Activated naive CD4-positive, alpha-beta T cell treated with anti-CD3 and anti-CD28 coated beads, Interleukin-2, amount 50 U/mL, for 16 hours (primary cell): ENCODE results near the gene RASGEF1B.
A peak's percentile ranks its signal among the peaks of the same experiment; 100 is the strongest.

Experiments used
- DNase-seq: peaks from one replicate; pipeline ENCODE4 v3.0.0-alpha.2; 2020

Gene RASGEF1B

DNA sequence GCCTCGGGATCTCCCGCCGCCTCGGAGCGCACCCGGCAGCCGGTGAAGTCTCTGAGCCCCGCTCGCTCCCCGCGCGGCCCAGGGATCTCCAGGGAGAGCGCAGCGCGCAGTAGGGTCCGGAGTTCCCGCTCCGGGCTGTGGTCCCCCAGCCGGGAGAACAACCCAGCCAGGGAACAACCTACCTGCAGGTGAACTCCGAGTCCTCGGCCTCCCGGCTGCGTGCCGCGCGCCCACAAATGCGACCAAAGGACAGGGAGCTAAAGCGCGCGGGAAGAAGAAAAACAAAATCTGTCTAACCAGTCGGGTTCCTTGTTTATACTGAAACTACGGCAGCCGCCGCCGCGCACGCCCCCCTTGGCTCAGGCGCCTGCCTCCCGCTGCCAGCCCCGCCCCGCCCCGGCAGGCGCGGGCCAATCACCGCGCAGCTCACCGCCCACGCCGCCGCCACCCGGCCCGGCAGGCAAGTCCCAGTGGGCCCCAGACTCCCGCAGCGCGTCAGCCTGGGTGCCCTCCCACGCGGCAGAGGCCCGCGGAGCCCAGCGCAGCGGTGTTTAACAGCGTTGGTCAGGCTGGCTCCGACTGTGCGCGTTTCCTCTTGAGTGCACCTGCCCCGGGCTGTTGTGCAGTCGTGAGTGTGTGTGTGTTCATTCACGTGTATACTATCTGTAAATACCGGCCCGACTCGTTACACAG, at the start of gene RASGEF1B:
TSS of gene RASGEF1B (minus strand) at position 320 of the 693 bp plus-strand sequence. CDS start 12,399 bp downstream, outside the sequence.
- peak; percentile 98 for DNase-seq

DNA sequence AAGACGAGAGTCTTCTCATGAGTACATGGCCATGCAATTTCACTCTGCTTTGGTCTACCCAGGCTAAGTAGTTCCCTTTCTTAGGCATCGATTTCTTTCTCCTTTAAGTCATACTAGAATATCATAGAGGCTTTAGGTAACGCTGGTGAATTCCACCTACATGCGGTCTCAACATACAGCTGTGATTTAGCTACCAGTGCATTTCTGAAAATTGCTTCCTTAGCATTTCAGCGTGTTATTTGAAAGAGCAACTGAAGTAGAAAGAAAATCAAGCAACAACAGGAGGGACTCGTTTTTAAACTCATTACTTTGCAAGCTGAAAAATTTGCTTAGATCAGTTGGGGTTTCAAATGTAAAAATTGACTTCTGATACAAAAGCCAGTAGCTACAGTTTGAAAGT, 48.1 kb upstream of the RASGEF1B start:
- DNase-seq, result no peak

DNA sequence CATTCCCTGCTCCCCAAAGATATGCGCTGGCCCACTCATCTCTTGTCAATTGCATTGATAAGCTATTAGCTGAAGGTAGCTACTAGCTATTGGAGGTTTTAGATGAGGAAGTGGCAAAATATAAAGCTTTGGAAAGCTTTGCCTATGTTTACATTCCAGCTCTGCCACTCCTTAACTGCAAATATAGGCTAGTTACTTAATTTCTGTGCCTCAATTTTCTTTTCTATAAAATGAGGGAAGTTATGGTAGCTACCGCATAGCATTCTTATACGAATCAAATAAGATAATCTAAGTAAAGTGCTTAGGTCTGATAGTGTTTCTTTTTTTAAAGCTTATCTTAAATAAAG, 47.7 kb upstream of the RASGEF1B start:
- DNase-seq, result no peak

DNA sequence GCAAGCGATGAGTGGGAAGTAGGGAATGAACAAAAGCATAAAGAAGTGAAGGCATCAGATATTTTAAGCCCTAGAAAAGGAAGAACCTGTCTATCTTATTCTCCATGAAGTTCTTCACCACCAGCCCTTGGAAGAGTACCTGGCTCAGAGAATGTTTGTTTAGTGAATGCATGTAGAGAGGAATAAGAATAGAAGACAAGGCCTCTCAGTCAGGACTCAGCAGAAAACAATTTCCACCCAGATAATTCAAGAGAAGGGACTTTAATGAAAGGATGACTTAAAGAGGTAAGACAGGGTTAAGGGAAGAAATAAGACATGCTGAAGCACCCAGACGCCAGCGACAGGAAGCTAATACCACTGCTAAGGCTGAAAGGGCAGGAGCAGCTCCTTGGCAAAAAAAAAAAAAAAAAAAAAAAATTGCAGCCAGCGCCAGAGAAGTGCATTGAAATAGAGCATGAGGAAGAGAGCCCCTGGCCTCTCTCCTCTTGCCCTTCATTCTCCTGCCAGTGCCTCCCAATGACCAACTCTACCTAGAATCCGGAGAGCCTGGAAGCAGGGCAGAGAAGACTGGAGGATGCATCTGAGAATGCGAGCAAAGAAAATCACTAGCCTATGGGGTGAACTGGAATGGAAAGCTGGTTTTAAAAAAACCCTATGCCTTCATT, 47.2 kb upstream of the RASGEF1B start:
- DNase-seq, result no peak

DNA sequence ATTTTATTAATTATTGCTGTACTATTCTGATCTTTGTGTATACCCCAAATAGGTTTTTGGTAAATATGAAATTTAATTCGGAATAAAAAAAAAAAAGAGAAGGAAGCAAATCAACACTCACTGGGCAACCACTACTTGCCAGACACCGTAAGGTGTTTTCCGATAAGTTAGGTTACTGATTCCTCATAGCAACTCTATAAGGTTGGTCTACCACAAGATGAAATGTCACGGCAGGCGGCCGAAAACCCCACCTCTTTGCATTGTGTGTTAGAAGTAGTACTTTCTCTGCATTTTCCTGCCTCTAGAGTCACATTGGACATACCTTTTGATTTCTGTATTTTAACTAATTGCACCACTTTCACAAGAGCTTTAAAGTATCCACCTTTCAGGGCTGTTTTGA, 44.5 kb upstream of the RASGEF1B start:
- no peak for DNase-seq

DNA sequence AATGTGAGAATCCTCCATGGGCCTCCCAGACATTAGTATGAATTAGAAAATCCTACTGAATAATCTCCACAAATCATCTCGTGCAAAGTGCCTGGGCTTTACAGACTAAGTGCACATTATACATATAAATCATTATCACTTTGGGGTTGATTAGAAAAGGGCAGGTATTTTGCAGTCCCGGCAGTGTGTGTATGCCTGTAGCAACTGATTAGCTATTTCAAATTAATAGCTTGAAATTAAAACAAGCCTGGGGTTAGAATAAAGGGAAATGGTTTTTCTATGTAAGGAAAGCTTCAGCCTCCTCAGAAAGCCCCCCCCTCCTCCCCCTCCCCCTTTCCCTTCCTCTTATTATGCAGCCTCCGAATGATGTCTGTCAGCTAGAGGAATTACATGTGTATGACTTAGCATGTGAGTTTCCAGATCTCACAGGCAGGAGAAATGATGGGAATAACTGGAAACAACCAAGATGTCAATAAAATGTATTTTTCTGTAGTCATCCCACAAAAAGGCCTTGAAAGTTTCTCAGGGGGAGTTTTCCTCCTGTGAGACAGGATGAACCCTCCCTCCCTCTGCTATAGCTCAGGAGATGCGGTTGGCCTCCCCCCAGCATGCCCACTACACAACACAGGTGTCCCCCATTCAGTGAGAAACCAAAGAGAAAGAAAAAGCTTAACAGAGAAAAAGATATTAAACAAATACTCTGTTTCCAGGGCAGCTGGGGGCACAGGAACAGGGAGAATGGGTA, 41.2 kb upstream of the RASGEF1B start:
- no peak for DNase-seq

DNA sequence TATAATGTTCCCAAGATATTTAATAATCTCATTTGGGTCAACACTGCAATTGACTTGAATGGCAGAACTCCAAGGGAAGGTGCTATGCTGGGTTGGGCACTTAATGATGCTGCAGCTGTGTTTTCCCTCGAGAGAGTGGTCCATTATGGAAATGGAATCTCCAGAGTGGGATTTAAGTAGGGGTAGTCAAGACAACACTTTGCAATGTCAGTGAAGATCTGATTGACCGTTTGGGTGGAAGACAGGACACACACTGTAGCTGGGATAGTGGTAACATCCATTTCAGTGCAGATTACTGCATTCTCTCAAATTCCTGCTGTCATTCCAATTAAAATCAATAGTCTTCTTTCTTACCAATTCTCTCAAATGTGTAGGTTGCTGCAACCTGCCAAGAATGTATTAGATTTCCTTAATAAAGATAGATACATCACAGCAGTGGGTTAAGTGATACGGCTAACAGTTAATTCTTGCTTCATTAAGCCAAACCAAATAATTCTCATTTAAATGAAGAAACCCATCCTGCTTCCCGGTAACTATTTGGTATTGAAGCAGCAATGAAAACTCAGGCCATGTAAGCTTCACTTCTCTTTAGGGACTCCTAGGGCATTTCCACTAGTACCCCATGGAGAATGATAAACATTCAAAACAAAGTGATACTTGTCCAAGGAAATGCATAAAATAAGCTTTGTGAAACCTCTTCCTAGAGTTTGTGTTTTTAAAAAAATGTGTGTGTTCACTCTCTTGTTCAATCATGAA, 40.5 kb upstream of the RASGEF1B start:
- no peak for DNase-seq

DNA sequence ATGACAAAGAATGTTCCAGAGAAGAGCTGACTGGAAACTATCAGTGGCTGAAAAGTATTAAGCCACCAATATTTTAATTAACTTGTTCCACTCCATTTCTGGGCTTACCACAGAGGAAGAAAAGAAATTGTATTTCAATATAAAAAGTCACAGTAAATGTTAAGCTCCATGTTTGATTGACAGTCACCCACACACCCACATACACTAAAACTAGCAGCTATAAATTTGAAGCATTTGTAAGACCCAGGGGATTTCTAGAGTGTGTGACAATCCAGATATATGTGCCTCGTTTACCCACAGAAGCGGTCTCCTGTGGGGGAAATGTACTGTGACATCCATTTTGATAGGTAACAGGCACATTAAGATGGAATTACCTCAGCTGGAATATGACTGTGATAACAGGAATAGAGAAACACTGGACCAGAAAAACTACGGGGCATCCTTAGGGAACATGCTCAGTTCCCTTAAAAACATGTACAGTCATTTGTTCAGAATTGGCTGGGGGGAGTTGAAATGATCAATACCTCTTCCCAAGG, 39.0 kb upstream of the RASGEF1B start:
- DNase-seq, result no peak

DNA sequence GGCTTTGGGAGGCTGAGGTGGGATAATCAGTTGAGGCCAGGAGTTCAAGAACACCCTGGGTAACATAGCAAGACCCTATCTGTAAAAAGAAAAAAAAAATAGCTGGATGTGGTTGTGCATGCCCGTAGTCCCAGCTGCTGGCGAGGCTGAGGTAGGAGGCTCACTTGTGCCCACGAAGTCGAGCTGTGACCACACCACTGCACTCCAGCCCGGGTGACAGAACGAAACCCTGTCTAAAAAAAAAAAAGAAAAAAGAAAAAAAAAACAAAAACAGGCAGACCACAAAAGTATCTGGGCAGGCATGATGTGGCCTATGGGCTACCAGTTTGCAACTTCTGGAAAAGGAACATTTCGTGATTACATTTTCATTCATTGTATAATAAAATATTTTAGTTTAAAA, 38.1 kb upstream of the RASGEF1B start:
- no peak for DNase-seq

DNA sequence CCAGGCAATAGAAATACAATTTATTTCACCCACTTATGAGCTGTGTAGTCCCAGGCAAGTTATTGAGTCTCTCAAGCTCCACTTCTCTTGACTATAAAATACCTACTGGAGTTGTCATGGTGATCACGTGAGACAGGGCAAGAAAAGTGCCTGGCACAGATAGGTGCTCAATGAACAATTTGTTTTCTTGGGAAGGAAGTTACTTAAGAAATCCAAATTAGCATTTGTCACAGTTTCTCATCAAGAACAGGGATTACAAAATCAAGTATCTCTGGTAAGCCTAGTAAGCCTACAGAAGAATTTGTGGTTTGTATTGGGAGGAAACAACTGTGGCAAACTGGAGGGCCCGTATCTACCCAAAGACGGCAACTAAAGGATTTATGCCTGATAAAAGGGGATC, 37.5 kb upstream of the RASGEF1B start:
- no peak for DNase-seq

DNA sequence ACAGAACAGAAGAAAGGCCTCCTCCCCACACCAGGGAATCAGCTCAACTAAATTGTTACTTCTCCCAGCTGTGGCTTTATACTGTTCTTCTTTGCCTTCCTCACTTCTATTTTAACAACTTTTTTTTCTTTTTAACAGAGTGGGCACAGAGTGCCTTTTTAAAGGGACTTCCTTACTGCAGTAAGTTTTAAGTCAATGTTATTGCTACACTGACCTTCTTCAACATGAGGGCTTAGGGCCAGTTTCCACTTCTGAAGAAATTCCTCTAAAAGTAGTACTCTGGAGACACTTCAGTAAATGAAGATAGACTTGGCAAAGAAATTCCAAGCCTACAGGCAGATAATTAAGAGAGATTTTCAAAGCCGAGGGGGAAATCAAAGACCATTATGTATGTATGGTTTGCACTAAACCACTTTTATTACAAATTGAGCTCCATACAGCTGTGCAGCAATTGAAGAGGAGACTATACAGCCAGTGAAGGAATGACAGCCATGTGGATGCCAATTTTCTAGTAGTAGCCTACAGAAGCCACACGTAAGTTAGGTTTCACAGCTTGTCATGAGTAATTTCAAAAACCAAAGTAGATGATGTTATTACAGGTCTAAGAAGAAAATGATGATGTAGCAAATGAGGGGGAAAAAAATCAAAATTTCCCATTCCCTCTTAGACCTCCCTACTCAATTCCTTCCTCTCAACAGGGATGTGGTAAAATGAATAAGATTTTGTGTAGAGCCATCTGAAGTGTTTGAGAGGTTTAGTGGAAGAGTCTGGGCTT, 36.9 kb upstream of the RASGEF1B start:
- no peak for DNase-seq

DNA sequence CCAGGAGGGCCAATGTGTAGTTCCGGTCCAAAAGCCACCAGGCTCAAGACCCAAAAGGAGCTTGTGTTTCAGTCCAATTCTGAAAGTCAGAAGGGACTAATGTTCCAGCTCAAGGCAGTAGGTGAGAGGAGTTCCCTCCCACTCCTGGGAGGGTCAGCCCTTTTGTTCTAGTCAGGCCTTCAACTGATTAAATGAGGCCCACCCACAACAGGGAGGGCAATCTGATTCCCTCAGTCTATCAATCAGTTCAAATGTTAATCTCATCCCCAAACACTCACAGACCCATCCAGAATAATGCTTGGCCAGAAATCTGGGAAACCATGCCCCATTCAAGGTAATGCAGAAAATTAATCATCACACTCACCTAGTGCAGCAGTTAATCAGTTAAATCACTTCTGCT, 35.8 kb upstream of the RASGEF1B start:
- no peak for DNase-seq

DNA sequence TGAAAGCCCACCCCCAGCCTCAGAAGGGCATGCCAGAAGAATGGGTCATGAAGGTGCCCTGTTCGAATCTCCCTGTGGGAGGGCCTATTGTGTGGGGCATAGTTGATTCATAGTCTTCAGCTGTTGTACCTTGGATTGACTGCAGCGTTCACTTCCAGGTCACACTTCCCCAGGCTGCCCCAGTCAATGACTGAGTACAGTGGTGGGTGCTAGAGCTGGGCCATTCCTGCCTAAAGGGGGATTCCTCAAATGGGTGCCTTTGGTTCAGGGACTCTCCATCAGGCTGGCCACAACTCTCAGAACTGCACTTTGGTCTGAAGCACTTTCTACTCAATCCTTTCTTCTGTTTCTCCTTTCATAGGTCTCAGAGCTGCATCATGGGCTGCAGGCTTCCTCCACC, 35.0 kb upstream of the RASGEF1B start:
- DNase-seq, result no peak

DNA sequence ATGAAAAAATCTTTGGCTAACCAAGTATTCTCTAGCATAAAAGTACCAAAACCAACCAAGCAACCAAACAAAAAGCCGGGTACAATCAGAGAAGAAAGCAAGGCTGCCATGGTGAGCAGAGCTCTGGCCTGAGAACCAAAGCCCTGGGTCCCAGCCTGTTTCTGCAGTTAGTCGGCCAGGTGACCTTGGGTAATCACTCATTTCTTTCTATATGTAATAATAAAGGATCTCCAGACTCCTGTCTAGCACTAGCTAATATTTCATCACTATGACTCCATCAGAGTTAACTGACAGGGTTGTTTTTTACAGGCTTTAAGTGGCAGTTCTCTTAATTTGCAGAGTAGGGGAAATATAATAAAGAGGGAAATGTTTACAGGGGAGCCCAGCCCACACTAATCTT, 34.0 kb upstream of the RASGEF1B start:
- DNase-seq, result no peak

DNA sequence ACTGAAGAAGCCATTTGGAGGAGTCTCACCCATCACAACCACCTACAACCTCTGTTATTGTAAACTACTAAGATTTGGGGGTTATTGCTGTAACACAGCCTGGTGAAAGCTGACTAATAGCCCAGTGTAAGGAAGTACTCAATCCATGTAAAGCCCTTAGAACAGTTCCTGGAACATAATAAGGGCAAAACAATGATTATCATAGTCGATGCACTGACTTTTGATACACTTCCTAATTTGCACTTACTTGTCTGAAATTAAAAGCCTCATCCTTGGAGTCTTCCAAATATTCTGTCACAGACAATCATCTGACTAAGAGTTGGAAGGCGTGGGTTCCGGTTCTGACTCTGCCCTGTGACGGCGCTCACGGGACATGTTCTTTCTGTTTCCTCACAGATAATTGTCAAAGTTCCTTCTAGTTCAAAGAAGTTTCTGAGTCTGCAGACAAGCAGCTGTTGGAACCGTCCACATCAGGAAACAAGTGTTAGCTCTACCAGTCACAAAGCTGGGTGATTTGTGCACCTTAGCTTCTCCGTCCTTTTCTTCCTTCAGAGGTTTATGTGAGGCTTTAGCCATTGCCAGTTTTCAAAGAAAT, 33.4 kb upstream of the RASGEF1B start:
- peak; percentile 73 for DNase-seq

DNA sequence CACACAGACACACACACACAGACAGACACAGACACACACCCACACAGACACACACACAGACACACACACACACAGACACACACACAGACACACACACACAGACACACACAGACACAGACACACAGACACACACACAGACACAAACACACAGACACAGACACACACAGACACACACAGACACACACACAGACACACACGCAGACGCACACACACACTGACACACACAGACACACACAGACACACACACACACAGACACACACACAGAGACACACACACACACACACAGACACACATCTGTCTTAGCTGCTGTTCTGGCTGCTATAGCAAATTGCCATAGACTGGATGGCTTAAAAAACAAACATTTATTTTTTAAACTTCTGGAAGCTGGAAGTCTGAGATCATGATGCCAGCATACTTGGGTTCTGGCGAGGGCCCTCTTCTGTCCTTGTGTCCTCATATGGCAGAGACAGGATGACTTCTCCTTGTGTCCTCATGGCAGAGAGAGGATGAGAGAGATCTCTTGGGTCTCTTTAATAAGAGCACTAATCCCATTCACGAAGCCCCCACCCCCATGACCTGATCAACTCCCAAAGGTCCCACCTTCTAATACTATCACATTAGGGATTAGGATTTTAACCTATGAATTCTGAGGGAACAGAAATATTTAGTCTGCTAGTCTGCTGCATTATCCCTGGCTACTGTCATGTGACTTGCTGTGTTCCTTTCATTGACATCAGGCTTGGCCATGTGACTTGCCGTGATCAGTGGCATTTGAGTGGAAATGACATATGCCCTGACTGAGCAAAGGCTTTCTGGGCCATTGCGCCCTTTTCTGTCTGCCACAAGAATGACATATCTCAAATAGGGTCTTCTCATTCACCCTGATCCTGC, 32.7 kb upstream of the RASGEF1B start:
- peak; percentile 16 for DNase-seq

DNA sequence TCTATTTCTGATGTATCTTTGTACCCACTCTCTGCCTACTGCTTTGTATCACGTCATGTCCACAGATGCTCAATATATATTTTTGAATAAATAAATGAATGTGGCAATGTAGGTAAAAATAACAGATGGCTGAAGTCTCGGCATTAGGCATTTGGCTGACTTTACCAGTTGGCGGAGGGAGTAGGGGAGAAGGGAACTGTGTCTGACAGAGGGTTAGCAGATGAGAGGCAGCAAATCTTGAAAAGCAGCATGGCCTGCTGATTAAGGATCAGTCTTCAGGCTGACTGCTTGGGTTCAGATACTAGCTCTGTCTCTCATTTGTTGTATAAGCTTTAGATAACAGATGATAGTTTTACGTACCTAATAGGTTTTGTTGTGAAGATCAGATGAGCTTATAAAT, 31.9 kb upstream of the RASGEF1B start:
- DNase-seq, result no peak

DNA sequence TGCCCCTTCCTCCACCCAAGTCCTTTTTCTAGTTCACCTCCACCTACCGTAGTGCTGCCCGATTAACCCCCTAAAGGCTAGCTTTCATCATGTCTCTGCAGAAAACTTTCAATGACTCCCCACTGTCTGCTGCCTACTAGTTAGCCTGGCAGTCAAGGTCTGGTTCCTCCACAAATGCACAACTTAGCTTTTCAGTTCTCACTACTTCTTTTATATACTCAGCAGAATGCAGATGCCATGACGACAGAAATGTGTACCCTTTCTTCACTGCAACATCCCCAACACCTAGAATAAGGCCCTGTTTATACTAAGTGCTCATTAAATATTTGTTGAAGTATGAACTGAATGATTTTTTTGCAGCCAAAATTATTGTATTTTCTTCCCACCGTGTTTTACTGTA, 30.9 kb upstream of the RASGEF1B start:
- no peak for DNase-seq

DNA sequence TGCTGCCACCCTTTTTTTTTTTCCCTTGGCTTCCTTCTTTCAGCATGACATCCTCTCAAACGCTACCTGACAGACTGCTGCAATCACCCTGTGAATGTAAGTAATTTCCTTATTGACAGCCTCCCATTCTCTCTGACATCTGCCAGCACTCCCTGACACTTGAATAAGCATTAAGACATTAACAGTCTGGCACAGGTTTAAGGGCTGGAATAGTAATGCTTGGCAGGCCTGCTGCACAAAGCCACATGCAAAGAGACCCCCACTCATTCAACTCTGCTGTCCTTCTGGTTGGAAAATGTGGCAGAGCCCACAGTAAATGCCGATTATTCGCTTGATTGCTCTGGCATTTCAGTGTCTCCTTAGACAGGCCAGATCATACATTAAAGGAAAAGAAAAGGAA, 28.1 kb upstream of the RASGEF1B start:
- DNase-seq, result no peak

DNA sequence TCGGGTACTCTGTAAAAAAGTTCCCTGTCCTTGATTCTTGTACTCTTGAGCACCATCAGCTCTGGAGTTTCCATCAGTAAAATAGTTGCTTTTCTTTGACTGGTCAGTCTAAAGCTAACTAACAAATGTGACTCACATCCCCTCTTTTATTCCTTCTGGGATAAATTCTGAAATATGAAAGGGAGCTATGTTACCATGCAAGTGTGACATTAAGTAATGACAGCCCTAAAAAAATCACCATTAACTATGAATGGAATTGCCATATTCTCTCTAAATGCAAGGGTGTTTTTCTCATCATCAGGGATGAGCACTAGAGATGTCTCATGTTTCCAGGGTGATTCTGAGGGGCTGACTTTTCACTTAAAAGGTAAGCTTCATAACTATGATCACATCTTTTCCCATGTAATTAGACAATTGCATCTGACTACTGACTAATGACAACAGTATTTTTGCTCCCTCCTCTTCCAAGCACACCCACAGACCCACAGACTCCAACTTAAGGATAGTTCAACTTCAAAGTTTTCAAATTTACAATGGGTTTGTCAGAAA, 26.9 kb upstream of the RASGEF1B start:
- DNase-seq, result no peak

DNA sequence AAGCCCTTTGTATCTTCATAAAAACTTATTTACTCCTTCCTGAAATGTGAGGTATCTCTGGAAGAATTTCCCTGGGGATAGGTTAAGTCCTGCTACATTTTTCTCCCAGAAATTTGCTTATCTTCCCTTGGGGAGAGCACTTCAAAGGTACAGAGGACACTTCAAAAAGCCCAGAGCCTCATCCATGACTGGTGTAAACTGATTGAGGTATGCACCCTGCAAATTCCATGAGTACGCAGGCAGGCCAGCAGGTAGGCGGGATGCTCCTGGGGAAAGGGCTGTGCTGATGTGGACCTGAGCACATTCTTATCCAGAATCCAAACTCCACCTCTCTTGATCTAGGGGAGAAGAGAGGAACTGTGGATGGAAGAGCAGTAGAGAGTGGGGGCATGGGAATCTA, 26.3 kb upstream of the RASGEF1B start:
- no peak for DNase-seq
